ENCODE results near the gene EXPH5. TPM values are rescaled to one million over a fixed set of nuclear protein-coding genes. Genes with fewer than 3 reads are reported as not detected.

The EXPH5 gene
- total RNA-seq, 1 experiment from 2014 or later, result 2.7 TPM

- no peak for DNase-seq (ENCODE audit: extremely low read depth, low read depth)
These were observed 25.2 kb downstream of the EXPH5 start for GRCh38 chr11:108568195-108568858.

GRCh38 chr11:108565653-108566052, 27.9 kb downstream of the EXPH5 start:
- no peak for DNase-seq (ENCODE audit: extremely low read depth, low read depth)

DNA sequence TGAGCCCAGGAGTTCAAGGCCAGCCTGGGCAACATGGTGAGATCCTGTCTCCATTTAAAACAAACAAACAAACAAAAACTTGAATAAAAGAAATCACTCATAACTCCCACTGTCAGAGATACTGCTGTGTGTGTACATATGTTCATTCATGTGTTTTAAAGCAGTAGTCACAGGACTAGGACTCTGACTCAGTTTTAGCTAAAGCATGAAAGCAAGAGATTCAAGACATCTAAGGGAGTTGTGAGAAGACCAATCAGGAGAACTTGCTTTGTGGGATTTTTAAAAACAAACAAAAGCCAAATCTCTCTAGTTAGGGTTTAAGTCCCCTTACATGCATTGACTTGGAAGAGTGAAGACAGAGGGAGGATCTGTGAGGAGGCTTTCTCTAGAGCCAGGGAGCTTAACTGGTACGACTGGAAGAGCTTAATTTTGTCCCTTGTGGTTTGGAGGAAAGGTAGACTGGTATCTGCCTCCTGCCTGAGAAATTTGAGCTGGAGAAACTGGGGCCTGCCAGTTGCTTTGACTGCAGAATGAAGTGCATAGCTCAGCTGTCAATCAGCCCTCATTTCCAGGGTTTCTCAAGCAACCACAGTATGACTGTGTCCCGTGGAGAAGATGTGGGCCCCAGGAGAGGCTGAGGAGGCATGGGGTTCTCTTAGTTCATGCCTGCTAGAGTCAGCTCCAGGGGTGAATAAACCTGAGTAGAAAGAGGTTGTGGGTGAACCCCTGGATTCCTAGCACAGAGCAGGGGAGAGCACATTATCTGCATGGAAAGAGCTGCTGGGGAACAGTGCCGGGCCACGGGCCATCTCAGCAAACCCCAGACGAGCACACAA, 30.6 kb downstream of the EXPH5 start:
- DNase-seq (ENCODE audit: extremely low read depth, low read depth), result no peak

DNA sequence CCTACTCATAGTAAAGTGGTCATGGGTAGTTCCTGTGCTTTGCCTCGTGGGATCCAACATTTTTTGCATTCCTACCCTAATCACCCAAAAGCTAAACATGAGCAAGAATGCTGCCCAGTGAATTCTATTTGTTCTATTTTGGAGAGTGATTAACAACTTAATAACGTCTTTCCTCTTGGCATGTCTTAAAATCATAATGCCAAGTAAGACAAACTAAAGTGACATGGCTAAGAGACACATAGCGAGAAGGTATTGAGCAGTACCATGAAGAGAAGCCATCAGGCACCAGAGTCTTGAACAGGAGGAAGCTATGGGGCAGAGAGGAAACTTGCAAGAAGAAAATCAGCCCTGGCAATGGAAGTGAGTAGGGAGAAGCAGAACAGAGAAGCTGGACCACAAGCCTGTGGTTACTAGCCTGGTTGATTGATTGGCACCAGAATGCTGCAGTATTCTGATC, 32.0 kb downstream of the EXPH5 start:
- DNase-seq (ENCODE audit: extremely low read depth, low read depth), result no peak

GRCh38 chr11:108559904-108560303, 33.7 kb downstream of the EXPH5 start:
- no peak for DNase-seq (ENCODE audit: extremely low read depth, low read depth)

GRCh38 chr11:108559340-108559739, 34.2 kb downstream of the EXPH5 start:
- DNase-seq (ENCODE audit: extremely low read depth, low read depth), result no peak

- no peak for DNase-seq (ENCODE audit: extremely low read depth, low read depth)
These were observed 35.3 kb downstream of the EXPH5 start for GRCh38 chr11:108558222-108558621.

GRCh38 chr11:108556019-108556418, 37.5 kb downstream of the EXPH5 start:
- DNase-seq (ENCODE audit: extremely low read depth, low read depth), result no peak

DNA sequence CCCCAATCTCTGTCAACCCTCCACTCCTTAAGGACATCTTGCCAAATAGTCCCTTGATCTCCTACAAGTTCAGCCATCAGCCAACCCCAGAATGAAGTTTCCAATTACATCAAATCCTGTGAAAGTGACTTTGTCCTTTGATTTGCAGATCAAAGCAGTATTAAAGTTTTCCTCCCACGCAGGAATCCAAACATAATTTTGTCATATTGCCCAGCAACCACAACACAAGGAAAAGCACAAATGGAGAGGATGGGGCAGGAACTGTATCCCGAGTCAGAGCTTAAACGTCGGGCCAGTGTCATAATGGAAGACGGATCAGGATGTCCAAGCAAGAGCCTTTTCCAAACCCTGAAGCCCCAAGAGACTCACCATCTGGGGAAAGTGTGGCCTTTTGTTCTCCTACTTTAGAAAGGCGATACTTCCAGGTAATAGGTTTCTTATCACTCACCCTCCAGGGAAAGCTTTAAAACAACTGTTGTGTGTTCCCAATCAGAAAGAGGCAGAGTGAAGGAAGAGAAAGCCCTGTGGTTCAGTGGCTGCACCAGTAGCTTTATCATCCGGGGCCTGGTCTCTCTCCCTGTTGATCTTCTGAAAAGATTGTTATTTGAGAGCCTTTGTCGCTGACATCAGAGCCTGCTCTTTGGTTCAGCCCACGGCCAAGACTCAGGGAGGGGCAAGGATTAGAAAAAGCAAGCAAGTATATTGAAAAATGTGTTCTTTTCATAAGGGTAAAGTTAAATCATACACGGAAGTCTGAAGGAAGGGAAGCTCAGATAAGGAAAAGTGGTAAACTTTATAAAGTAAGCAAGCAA, 41.7 kb downstream of the EXPH5 start:
- no peak for DNase-seq (ENCODE audit: extremely low read depth, low read depth)

DNA sequence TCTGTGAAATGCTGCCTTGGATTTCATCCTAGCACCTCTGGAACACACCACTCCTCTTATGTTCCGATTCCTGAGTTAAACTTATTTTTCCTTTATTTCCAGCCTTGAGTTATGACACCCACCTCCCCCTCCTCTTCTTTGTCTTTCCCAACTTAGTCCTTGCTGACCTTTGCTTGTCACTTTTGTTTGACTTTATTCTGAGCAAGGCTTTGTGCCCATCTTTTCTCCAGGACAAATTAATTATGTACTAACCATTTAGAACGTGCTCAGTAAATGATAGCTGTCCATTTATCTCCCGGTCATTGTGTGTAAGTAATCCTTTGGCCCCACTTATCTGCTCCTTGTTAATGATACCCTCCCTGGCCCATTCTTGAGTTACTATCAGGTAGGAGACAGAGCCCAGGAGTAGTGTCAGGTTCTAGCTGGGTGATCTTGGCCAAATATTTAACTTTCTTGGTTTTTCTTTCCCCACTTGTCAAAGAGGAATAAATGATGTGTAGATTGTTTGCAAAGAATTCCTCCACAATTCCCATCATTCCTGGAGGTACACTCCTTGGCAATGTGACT, 44.2 kb downstream of the EXPH5 start:
- no peak for DNase-seq (ENCODE audit: extremely low read depth, low read depth)

GRCh38 chr11:108545909-108546501, 47.6 kb downstream of the EXPH5 start:
- DNase-seq (ENCODE audit: extremely low read depth, low read depth), result no peak

- DNase-seq (ENCODE audit: extremely low read depth, low read depth), result no peak
These were observed 50.1 kb downstream of the EXPH5 start for GRCh38 chr11:108543316-108543964.

- DNase-seq (ENCODE audit: extremely low read depth, low read depth), result no peak
These were observed 52.0 kb downstream of the EXPH5 start for GRCh38 chr11:108541531-108541930.

GRCh38 chr11:108538502-108538901, 55.1 kb downstream of the EXPH5 start:
- DNase-seq (ENCODE audit: extremely low read depth, low read depth), result no peak

DNA sequence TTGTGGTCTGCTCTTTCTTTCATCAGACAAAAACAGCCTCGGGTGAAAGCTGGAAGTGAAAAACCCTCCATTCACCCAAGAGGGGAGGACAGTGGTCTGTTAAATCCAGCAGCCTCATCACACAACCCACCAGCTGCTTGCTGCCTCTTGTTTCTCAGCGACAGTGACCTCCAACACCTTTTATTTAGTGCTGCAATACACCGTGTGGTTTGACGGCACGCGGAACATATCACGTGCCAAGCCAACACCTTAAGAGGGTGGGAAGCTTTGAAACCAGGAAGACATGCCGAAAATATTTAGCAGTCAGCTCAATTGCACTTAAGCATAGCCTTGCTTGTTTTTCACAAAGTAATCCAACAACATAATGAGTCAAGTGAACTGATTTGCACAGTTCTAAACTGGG, 55.5 kb downstream of the EXPH5 start:
- DNase-seq (ENCODE audit: extremely low read depth, low read depth), result no peak

DNA sequence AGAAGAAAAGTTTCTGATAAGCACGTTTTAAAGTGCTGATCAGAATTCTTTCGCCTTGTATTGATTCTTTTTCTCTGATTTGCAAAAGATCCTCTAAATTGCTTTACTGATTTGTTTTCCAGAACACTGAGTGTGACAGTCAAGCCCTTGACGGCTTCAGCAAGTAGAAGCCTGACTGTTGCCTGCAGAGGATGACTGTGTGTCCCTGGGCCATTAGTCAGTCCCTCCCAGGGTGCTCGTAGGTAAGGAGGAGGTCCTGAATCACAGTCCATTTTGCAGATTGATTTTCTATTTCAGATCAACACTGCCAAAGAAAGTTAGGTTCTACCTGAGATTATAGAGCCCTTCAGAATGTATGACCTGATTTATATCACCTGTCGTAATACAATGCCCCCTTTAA, 56.8 kb downstream of the EXPH5 start:
- DNase-seq (ENCODE audit: extremely low read depth, low read depth), result no peak

DNA sequence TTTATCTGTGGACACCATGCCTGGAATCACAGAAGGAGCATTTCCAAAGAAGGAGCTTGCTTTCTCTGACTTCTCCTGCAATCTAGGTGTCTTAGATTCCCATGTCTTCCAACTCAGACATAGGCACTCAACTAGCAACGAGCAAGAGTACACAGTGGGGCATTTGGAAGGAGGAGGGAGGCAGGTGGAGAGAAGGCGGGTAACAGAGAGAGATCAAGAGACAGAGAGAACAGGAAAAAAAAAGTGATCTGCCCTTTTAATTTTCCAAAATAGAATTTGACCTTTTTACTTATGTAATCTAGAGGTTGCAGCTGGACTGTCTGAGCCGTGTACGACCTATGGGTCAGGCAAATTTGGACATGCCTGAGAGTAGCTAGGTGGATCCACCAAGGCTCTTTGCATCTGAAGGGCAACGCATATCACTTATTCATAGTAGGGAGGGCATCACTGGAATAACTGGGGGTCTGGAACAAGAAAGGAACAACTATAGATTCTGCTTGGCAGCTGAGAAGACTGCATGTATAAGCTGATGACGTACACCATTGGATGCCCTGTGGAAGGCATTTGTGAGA, 58.1 kb downstream of the EXPH5 start:
- no peak for DNase-seq (ENCODE audit: extremely low read depth, low read depth)

DNA sequence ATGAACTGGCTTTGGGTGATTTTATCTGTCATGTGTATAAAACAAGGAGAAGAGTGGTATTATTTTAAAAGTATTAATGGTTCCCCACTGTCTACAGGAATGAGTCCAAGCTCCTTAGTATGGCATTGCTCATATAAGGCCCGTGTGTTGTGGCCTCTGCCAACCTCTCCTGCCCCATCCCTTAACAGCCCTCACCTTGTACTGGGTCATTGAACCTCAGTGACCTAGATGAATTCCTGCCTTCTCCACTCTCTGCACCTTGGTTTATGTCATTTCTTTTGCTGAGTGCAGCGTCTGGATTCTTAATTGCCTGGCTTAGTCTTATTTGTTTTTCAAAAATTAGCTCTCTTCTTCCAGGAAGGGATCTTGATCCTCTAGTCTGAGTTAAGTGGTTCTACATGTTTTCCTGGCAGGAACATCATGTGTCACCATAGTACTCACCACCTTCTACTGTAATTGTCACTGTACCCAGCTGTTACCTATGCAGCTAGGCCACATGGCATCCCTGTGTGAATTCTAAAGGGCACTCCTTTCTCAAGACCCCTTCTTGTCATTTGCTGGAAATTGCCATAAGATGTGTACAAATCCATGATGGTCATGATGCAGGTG, 59.2 kb downstream of the EXPH5 start:
- DNase-seq (ENCODE audit: extremely low read depth, low read depth), result no peak

DNA sequence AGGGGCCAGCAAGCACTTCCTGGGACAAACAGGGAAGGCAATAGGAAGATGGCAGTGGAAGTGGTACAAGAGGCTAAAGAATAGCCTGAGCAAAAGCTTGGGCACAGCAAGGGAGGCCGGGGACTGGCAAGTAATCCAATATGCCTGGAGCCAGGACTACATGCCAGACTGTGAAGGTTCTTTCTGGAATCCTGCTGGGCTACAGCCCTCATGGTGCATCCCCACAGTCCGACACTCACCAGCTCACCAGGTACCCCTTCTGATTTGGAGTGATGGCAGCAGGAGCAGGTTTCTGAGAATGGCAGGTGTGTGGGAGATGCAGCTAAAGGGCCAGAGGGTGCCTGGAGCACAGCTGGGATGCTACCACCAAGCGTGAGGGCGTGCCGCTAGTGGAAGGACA, 63.1 kb downstream of the EXPH5 start:
- no peak for DNase-seq (ENCODE audit: extremely low read depth, low read depth)

Measured in NCI-H460 (cell line).